Fibroblast of pulmonary artery (primary cell): Measurements from ENCODE around the gene ARHGAP24.

Experiments
- DNase-seq: peaks from one replicate; pipeline ENCODE4 v3.0.0-alpha.2; 2010; ENCODE audit warnings: low read depth
- H3K4me3 ChIP-seq: replicated peaks from 2 replicates; pipeline ENCODE4 v1.5.1; 2011; ENCODE audit warnings: low read depth, mild to moderate bottlenecking, control low read depth, low read length, moderate library complexity
- TF ChIP-seq, protein P1 (sequence below): IDR thresholded peaks from 2 replicates; pipeline ENCODE4 v1.5.1; 2011; ENCODE audit warnings: mild to moderate bottlenecking, control low read depth, low read length, inconsistent platforms; ENCODE audit errors: missing control alignments

The ARHGAP24 gene

DNA sequence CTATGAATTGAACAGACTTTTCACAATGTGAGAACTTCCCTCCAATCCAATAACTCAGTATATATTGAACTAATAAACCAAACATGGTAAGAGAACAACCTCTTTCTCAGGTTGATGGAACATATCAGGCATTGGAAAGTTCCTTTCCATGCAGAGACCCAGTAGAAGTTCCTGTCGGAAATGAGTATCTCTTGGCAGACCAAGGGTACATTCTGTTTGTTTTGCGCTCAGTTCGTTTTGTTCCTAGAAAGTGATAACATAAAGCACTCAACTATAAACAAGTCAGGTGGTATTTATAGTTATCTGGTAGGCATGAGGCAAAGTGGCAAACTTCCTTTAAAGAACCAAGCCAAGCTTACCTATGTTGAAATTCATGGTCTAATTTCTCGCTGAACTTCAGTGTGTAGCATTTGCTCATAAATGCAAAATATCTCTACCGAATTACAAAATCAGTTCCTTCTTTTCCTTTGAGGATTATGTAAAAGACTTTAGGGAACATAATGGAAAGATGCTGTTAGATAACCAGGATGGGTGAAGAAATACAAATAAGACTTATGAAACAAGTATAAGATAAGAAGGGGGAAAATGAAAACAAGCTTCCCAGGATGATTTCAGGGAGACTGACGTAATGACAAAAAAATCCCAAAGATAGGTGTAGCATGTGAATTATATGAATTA is 120.3 kb downstream of the ARHGAP24 start:
- peak; percentile 37 for DNase-seq
- TF ChIP-seq, protein P1, sequence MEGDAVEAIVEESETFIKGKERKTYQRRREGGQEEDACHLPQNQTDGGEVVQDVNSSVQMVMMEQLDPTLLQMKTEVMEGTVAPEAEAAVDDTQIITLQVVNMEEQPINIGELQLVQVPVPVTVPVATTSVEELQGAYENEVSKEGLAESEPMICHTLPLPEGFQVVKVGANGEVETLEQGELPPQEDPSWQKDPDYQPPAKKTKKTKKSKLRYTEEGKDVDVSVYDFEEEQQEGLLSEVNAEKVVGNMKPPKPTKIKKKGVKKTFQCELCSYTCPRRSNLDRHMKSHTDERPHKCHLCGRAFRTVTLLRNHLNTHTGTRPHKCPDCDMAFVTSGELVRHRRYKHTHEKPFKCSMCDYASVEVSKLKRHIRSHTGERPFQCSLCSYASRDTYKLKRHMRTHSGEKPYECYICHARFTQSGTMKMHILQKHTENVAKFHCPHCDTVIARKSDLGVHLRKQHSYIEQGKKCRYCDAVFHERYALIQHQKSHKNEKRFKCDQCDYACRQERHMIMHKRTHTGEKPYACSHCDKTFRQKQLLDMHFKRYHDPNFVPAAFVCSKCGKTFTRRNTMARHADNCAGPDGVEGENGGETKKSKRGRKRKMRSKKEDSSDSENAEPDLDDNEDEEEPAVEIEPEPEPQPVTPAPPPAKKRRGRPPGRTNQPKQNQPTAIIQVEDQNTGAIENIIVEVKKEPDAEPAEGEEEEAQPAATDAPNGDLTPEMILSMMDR, result no peak
- H3K4me3 ChIP-seq, result no peak overlapping the region

- no peak overlapping the region for H3K4me3 ChIP-seq
- TF ChIP-seq, protein P1, result no peak
- DNase-seq, result peak; percentile 17
These were observed 121.0 kb downstream of the ARHGAP24 start for GRCh38 chr4:85595796-85596559.

GRCh38 chr4:85598936-85599335 is 124.0 kb downstream of the ARHGAP24 start:
- TF ChIP-seq, protein P1, result no peak

GRCh38 chr4:85600501-85600900 is 125.6 kb downstream of the ARHGAP24 start:
- H3K4me3 ChIP-seq, result no peak overlapping the region
- DNase-seq, result no peak
- TF ChIP-seq, protein P1, result no peak

More at GRCh38 chr4:85598936-85599335, 124.0 kb downstream of the ARHGAP24 start:
- no peak overlapping the region for H3K4me3 ChIP-seq
- no peak for DNase-seq

- H3K4me3 ChIP-seq, result no peak overlapping the region
- DNase-seq, result peak; percentile 82
- TF ChIP-seq, protein P1, result no peak
These were observed 128.7 kb downstream of the ARHGAP24 start for GRCh38 chr4:85603437-85604336.

DNA sequence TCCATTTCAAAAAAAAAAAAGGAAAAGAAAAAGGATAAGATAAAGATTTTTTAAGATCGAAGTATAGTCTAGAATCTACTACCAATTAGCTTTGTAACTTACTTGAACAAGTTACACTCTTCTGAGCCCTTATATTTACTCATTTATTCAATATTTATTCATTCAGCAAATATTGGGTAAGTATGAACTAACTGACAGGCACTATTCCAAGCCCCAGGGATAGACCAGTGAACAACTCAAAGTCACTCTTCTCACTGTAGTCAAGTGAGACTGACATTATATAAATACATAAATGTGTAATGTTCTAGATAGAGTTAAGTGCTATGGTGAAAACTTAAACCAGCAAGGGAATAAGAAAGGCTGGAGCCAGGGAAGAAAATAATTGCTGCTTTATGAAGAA is 131.6 kb downstream of the ARHGAP24 start:
- no peak overlapping the region for H3K4me3 ChIP-seq
- DNase-seq, result no peak
- TF ChIP-seq, protein P1, result no peak
